Loucy (cell line): ENCODE data around the gene AARS1.

Source experiments
- H2AFZ ChIP-seq: fragments of 200-600 bp; sonication (generic); 2 replicates; pipeline ENCODE4 v1.6.0; 2016; ENCODE audit warnings: antibody characterized with exemption, mild to moderate bottlenecking, low read length, moderate library complexity
- H3F3A ChIP-seq: fragments of 200-600 bp; 2 replicates; pipeline ENCODE4 v1.6.0; 2016; ENCODE audit warnings: antibody characterized with exemption, low read depth, mild to moderate bottlenecking
- H3K27me3 ChIP-seq: fragments of 200-600 bp; sonication (generic); 2 replicates; pipeline ENCODE4 v1.6.1; 2014; ENCODE audit warnings: low read length, mild to moderate bottlenecking; ENCODE audit not compliant: insufficient read depth, poor library complexity, severe bottlenecking
- H3K36me3 ChIP-seq: fragments of 200-600 bp; sonication (generic); 2 replicates; pipeline ENCODE4 v1.6.1; 2016; ENCODE audit warnings: low read length; ENCODE audit not compliant: insufficient read depth
- H3K4me1 ChIP-seq: fragments of 200-600 bp; sonication (generic); 2 replicates; pipeline ENCODE4 v1.5.1; 2014; ENCODE audit warnings: low read length, mild to moderate bottlenecking; ENCODE audit not compliant: insufficient read depth, poor library complexity, severe bottlenecking
- H3K4me2 ChIP-seq: fragments of 200-600 bp; sonication (generic); 2 replicates; pipeline ENCODE4 v1.6.0; 2014; ENCODE audit warnings: antibody characterized with exemption, low read length, low read depth, mild to moderate bottlenecking; ENCODE audit not compliant: poor library complexity, severe bottlenecking
- H3K4me3 ChIP-seq: fragments of 200-600 bp; sonication (generic); 2 replicates; pipeline ENCODE4 v1.5.1; 2014; ENCODE audit warnings: low read length, mild to moderate bottlenecking, mixed read lengths; ENCODE audit not compliant: poor library complexity, severe bottlenecking
- H3K79me2 ChIP-seq: fragments of 200-600 bp; sonication (generic); 2 replicates; pipeline ENCODE4 v1.6.1; 2014; ENCODE audit warnings: low read length; ENCODE audit not compliant: insufficient read depth
- H3K9ac ChIP-seq: fragments of 200-600 bp; sonication (generic); 2 replicates; pipeline ENCODE4 v1.6.0; 2014; ENCODE audit warnings: mild to moderate bottlenecking, low read depth, low read length, moderate library complexity; ENCODE audit not compliant: poor library complexity, severe bottlenecking
- H3K9me2 ChIP-seq: fragments of 200-600 bp; sonication (generic); replicated peaks from 2 replicates; pipeline ENCODE4 v1.6.1; 2016; ENCODE audit warnings: low read depth, low read length, mixed read lengths
- H3K9me3 ChIP-seq: fragments of 200-600 bp; sonication (generic); 2 replicates; pipeline ENCODE4 v1.6.1; 2014; ENCODE audit warnings: mild to moderate bottlenecking, antibody characterized with exemption, low read length, low read depth; ENCODE audit not compliant: insufficient read depth
- H4K20me1 ChIP-seq: fragments of 200-600 bp; sonication (generic); 2 replicates; pipeline ENCODE4 v1.6.0; 2014; ENCODE audit warnings: antibody characterized with exemption, low read length, mild to moderate bottlenecking; ENCODE audit not compliant: insufficient read depth, poor library complexity, severe bottlenecking
- CTCF ChIP-seq: fragments of 200-600 bp; sonication (generic); conservative IDR thresholded peaks from 2 replicates; pipeline ENCODE4 v1.5.1; 2014; ENCODE audit warnings: mild to moderate bottlenecking, antibody characterized with exemption, low read length
- EZH2phosphoT487 ChIP-seq: fragments of 200-600 bp; IDR thresholded peaks from 2 replicates; pipeline ENCODE4 v1.6.1; 2018; ENCODE audit warnings: antibody characterized with exemption, mild to moderate bottlenecking, moderate library complexity, borderline replicate concordance

Gene AARS1

GRCh38 chr16:70276392-70276791, 12.9 kb downstream of the AARS1 start:
- H3K36me3 ChIP-seq = peaks cover 73% of the 10 kb centered on the region; the same call in 1 of the 2 replicates
- no peaks in the 10 kb centered on the region for H3K9me3 ChIP-seq
- H3K79me2 ChIP-seq = peaks cover 10% of the 10 kb centered on the region; the same call in 1 of the 2 replicates
- no peak overlapping the region for H3K4me3 ChIP-seq
- TF ChIP-seq CTCF = no peak
- no peaks in the 10 kb centered on the region for H3K27me3 ChIP-seq
- H4K20me1 ChIP-seq = peaks cover 11% of the 10 kb centered on the region
- no peaks in the 10 kb centered on the region for H3K9me2 ChIP-seq
- no peaks in the 10 kb centered on the region for H3F3A ChIP-seq
- no peak overlapping the region for H3K9ac ChIP-seq
- H3K4me1 ChIP-seq = no peaks in the 10 kb centered on the region
- H2AFZ ChIP-seq = no peak overlapping the region
- no peak overlapping the region for H3K4me2 ChIP-seq

DNA sequence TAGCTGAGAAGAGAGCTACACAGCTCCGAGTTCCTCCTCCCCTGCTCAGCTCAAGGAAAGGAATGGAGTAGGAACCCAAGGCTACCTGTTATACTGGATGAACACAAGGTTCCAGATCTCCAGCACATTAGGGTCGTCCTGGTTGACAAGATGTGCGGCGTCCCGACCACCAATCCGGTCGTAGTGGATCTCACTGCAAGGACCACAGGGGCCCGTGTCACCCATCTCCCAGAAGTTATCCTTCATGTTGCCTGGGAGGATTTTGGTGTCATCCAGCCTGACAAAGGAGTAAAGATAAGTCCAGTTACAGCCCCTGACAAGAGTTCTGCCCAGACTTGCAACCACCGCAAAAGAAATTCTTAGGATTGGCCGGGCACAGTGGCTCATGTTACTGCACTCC, 17.6 kb downstream of the AARS1 start:
- H3K4me1 ChIP-seq = no peaks in the 10 kb centered on the region
- TF ChIP-seq EZH2phosphoT487 (no peak), CTCF (no peak)
- H4K20me1 ChIP-seq = no peaks in the 10 kb centered on the region
- H3K4me3 ChIP-seq = no peak overlapping the region
- no peaks in the 10 kb centered on the region for H3K9me2 ChIP-seq
- H3K27me3 ChIP-seq = no peaks in the 10 kb centered on the region
- no peaks in the 10 kb centered on the region for H3F3A ChIP-seq
- no peak overlapping the region for H3K4me2 ChIP-seq
- no peak overlapping the region for H2AFZ ChIP-seq
- no peaks in the 10 kb centered on the region for H3K9me3 ChIP-seq
- H3K9ac ChIP-seq = no peak overlapping the region
- peaks cover 75% of the 10 kb centered on the region; the same call in 1 of the 2 replicates for H3K36me3 ChIP-seq
- no peaks in the 10 kb centered on the region for H3K79me2 ChIP-seq

- H3K4me1 ChIP-seq = no peaks in the 10 kb centered on the region
- no peak overlapping the region for H3K4me3 ChIP-seq
- H3K9ac ChIP-seq = no peak overlapping the region
- H3K9me3 ChIP-seq = no peaks in the 10 kb centered on the region
- H3K27me3 ChIP-seq = no peaks in the 10 kb centered on the region
- no peaks in the 10 kb centered on the region for H3F3A ChIP-seq
- H3K4me2 ChIP-seq = no peak overlapping the region
- no peaks in the 10 kb centered on the region for H3K9me2 ChIP-seq
- TF ChIP-seq CTCF = no peak
- no peak for TF ChIP-seq EZH2phosphoT487
- H4K20me1 ChIP-seq = no peaks in the 10 kb centered on the region
- H3K36me3 ChIP-seq = peaks cover 80% of the 10 kb centered on the region; the same call in 1 of the 2 replicates
- no peaks in the 10 kb centered on the region for H3K79me2 ChIP-seq
- no peak overlapping the region for H2AFZ ChIP-seq
These were observed 19.1 kb downstream of the AARS1 start for GRCh38 chr16:70270176-70270575.
